HG03159 (cell line): ENCODE measurements around the gene ATF6.

Experiments used
- ATAC-seq: cut with Tn5 transposase; IDR thresholded peaks from one replicate; pipeline ENCODE4 v1.9.1; 2021; ENCODE audit warnings: mild to moderate bottlenecking, moderate library complexity; ENCODE audit not compliant: unreplicated experiment

The ATF6 gene

DNA sequence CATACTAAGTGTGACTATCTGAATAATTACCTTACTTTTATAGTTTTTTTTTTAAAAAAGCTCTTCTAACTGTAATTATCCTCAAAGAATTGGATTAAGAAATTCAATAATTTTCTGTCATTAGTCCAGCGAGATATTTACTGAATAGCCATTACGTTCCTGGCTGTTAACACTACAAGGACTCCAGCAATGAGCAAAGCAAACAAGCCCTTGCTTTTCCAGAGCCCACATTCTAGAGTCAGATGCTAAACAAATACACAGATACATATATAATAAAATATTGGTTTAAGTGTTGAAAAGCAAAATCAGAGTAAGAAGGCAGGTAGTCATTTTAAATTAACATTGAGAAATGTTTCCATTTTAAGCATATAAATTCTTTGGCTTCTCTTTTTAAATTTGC is 118.4 kb downstream of the ATF6 start:
- no peak for ATAC-seq

DNA sequence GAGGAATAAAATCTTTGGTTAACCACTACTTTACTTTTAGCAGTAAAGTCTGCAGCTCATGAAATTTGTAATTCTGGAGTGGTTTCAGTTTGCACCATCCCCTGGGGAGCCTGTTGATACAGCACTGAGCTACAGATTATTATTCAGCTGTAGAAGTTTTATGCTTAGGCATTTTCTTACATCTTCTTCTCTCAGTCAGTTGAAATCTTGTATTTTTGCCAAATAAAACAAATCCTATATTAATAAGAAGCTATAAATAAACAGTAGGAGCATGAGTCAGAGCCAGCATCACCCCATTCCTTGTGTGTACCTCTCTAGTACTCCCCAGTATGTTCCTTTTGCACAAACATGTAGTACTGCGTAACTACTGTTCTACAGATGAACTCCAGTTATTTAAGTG is 118.9 kb downstream of the ATF6 start:
- no peak for ATAC-seq

DNA sequence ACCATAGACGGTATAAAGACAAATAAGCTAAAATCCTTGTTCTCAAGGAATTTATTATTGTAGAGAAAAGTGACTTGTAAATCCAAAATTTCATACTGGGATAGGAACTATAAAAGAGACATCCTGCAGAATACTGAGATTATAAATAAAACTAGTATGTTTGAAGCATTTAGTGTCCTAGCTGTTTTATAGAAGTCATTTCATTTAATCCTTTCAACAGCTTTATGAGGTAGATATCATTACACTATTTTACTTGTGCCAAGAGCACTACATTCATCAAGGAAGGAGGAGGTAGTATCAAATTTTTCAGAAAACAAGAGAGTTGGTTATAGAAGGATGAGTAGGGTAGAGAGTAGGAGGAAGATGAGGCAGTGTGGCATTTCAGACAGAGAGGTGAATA is 119.6 kb downstream of the ATF6 start:
- ATAC-seq: no peak

DNA sequence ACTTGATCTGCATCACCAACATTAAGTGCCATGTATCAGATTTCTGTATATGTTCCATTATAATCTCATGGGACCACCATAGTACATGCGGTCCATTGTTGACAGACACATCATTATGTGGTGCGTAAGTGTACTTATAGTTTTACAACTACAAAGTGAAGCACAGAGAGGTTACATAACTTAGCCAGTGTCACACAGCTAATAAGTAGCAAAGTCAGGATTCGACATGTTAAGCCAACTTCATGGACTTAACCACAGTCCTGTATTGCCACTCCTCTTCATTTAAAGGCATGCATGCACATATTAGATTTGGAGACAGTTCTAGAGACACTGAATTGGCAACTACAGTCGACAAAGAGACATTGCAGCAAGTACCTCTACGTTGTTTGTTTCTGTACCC is 120.5 kb downstream of the ATF6 start:
- ATAC-seq: no peak

DNA sequence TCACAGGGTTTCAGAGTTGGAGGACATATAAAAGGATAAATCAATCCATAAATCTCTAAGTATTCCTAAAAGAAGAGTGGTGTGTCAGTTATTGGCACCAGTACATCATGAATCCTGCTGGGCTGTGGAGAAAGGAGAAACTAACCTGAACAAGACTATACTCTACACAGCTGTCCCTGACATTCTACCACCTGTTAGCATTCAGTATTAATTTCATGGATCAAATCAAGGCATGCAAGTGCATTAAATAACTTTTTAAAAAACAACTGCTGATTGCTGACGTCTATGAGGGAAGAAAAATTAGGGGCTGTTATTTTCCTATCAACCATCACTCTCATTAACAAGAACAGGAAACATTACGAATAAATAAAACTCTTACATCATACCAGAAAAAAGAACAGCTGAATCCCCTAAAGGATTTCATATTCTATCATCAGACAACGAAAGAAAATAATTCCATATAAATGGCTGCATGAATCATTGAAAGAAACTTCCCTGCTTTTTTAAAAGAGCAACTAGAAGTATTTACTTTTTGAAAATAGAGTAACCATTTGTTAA is 121.7 kb downstream of the ATF6 start:
- ATAC-seq: no peak

DNA sequence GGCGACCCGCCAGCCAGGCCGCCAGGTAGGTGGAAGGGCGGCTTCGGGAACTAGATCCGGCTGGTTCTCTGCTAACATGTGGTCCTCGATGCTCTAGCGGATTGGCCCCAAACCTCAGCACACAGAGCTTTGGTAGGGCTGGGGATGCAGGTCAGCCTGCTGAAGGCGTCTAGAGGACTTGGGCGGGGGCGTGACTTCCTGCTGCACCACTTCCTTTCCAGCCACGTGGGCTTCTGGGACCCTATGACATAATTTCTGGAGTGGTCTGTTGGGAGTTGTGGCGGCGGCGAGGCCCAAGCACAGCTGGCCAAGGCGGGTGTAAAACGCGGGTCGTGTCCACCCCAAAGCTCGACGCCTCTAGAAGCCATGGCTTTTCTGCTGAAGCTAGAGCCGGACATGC is 124.5 kb downstream of the ATF6 start:
- ATAC-seq: no peak

DNA sequence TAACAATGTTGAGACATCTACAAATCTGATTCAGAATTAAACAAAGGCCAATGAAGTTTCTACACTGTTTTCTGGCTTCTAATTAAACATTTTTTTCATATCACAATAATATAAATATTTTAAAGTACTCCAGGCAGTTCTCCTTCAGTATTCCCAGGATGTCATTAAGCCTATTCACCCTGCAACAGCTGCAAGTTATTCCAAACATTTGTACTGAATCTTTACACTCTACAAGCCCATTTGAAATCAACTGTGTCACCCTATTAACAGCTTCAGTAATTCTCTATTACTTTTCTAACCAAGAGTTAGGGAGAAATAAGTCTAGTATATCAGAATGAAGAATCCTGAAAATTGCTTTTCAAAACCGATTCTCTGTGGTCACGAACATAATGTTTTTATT is 133.0 kb downstream of the ATF6 start:
- no peak for ATAC-seq

DNA sequence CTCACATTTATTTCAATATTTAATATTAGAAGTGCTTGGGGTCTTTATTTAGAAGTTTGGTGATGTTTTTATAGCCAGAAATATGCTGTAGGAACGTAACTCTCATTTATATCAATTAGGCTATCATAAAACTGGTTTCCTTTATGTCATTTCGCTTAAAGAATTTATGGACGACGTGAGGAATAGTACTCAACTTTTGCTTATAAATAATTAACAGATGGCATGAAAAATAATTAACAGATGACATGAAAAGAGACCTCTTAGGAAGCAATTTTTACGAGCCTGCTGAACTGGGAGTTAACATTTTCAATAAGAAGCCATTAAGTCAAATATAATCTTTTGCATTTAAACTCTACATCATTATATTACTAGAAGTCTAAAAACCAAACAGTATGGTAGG is 134.0 kb downstream of the ATF6 start:
- ATAC-seq: no peak

DNA sequence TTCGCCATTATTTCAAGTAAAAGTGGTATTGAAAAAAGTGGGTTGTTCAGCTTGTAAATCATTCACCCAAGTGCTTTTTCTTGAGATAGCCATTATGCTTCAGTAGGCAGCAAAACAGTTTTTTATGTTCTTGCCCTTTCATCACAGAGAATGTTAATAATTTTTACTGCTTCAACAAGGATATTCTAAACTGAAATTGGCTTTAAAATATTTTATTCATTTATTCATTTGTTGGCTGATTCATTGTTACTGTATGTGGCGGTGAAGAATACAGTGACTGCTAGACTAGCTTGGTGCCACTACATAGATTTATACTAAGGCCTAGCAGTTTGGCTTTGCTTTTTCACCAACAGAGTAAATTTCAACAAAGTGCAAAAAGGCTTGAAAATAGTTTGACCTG is 136.1 kb downstream of the ATF6 start:
- ATAC-seq: no peak

DNA sequence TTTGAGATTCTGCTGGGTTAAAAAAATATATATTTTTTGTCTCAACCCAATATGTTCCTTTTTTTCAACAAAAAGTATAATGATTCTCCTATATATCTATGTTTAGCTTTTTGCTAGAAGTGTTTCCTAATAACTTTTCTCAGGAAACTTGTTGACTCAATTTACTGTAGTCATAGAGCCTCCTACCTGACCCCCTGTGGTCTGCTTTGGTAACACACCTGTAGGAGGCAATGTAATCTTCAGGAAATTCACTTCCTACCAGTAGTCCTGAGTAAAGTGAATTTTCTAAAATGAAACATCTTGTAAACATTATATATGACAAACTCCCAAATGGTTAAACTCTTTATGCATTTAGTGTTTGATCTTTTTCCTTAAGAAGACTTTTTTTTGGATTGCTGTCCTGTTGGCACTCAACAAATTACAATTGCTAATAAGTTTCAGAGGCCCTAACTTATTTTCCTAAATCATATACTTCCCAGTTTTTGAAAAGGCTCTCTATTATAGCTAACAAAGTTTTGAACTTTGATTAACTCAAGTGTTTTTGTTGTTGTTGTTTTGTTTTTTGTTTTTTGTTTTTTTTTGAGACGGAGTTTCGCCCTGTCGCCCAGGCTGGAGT is 139.3 kb downstream of the ATF6 start:
- ATAC-seq: no peak

DNA sequence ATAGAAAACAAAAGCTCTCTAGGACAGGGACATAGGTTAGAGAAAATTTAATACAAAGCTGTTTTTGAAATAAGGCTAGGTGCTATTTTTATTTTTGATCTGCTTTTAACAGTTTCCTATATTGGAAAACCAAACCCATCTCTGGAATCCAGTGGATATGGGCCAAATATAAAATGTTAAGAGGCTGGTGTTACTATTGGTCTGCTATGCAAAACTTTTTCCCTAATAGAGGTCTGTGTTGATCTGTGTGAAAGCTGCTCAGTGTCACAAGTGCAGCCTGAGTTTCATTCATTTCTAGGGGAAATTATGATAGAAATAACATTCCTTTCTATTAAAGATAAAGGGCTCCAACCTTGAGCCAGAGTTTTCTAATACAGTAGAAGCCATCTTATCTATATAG is 141.1 kb downstream of the ATF6 start:
- no peak for ATAC-seq

DNA sequence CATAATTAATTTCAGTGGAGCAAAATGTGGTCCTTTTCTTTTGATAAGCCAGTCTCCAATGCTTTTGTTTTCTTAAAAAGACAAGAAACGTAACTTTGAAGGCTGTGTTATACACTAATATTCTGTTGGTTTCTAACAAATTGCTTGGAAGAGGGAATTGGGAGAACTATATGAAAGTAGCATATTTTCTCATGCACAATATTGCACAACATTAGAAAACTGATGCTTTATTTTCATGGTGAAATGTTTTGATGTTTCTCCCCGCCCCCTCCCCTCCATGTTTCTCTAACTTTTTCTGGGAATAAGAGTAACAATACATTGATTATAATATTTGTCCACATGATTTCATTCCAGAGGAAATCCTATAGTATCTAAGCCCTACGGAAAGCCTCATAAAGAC is 142.1 kb downstream of the ATF6 start:
- no peak for ATAC-seq

DNA sequence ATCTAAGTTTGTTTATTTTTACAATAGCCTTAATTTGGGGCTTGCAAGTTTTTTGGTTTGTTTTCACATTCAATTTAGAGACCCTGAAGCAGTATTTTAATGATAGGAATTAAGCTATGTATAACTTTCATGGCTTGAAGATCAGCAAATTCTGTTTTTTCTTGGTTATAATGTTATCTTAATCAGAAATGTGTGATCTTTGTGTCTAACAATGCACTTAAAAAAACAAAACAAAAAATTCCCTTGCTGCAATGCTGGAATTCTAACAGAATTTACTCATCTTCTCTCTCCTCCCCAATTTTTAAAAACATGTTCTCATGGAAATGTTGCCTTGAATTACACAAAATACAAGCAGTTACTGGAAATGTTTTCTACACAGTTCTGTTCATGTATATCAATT is 144.5 kb downstream of the ATF6 start:
- ATAC-seq: no peak

DNA sequence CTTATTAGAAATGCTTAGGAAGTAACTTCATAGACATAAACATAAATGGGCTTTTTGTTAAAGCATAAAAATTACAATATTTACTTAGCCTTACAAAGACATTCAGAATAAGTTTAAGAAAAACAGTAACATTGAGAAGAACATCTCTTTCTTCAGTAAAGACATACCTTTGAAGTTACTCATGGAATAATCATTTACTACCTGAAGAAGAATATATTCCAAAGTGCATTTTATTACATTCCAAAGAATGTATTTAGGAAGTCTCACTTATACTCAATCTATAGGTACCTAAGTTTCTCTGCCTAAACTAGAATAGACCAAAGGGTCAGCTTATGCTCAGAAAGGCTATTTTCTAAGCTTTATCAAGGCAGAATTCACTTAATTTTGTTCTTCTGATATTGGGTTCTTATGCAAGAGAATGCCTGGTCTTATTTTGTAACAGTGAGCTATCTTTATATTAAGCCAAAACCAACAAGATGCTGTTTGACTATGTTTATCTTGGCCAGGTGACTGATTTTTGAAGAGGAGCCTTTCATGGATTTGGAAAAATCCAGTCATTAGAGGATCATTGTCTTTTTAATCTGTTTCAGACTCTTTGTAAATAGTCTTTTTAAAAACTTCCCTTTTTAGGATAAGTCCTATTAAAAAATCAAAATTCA is 147.5 kb downstream of the ATF6 start:
- ATAC-seq: no peak

DNA sequence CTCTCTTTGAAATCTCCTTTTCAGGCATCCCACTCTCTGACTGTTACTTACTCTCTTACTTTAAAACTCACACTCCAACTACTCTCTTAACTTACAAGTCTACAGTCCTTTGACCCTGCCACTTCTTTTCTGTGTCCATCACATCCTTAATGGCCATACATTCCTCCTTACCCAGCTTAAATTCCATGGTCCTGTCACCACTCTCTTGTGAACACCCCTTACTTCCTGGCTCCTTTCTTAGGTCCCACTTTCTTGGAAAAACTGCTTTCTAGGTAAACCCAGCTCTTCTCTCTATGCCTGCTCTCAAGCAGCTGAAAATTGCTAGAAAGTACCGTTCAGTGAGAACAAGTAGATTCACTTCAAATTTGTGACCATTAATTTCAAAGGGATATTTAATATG is 148.5 kb downstream of the ATF6 start:
- ATAC-seq: no peak

DNA sequence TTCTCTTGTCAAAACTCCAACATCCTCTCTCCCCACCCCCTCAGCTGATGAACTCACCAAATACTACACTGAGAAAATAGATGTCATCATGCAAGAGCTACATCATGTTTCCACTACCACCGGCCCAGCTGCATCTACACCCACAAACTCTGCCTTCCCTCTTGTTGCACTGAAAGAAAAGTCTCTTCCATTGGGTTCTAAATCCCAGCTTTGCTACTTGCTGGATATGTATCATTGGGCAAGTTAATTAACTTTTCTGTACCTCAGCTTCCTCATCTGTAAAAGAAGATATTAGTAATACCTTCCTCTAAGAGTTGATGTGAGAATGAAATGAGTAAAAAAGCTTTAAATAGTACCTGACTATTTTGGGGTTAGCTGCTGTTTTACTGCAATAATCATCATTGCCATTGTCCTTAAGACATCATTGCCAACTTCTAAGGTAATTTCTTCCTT is 149.0 kb downstream of the ATF6 start:
- ATAC-seq: peak; percentile 75

DNA sequence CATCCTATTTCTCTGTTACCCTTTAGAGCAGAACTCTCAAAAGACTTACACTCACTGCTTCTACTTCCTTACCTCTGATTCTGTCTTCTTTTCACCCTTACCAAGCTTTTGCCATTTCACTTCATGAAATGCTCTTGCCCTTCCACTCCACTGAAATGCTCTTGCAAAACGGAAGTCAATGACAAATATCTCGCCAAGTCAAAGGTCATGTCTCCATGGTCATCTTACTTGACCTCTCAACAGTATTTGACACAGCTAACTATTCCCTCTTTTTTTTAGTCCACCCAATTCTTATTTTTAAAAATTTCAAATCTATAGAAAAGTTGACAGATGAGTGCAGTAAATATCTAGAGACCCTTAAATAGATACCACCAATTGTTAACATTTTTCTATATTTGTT is 149.9 kb downstream of the ATF6 start:
- ATAC-seq: no peak

DNA sequence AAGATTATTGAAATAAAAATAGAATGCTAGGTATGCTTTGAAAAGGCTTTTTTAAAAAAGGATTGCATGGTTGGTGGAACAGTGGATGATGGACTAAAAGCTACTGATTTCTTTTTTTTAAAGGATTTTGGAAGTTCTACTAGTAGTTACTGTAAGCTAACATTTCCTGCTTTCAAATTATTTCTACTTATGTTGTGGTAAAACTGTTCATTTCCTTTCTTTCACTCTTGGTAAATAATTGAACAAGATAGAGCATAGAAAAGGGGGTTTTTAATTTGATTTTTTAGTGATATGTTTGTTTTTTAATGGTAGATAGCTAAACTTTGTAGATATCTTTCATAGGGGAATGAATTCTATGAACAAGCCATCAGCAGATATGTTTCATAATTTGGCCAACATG is 153.1 kb downstream of the ATF6 start:
- no peak for ATAC-seq

DNA sequence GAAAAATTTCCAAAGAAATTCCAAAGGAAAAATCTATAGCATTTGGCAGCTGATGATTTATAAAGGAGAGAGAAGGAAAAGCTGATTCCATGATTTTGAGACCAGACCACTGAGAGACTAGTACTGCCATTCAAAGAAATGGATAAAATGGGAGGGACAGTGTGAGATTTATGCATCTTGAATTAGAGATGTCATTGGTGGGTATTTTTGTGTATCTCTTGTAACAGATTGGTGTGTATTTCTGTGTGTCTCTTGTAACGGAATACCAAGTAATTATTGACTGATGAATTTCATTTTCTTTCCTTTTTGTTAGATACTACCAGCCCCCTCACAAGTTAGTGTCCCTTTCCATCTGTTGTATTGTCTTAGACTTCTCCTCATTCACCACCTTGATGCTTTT is 155.4 kb downstream of the ATF6 start:
- ATAC-seq: no peak

DNA sequence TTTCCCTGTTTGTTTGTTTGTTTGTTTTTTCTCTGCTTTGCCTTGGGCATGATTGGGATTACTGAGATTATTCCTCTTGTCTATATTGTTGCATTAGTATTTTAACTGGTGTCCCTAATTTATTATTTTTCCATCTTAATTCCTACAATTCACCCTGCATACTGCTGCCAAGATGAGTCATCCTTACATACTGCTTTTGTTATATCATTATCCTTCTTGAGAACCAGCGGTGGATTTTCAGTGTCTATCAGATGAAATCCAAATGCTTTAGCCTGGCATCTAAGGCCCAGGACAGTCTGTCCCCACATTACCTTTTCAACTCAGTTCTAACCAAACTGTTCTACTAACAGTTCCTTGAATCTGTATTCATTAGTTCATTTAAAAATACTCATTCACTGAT is 155.9 kb downstream of the ATF6 start:
- ATAC-seq: no peak

DNA sequence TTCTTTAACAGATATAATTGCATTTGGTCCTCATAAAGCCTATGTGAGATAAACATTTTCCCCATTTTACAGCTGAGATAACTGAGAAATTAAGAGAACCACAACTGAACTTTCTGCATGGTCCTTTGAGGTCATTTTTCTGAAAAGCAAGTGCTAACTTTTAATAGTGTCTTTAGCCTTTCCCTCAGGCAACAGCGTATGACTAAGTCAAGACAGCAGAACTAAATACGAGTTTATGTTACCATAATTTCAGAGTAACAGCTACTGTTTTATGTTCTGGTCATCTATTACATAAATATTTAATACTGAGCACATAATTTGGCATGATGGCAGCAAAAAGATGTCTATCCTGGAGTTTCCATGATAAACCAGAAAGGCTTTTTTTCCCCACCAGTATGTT is 161.9 kb downstream of the ATF6 start:
- ATAC-seq: no peak

DNA sequence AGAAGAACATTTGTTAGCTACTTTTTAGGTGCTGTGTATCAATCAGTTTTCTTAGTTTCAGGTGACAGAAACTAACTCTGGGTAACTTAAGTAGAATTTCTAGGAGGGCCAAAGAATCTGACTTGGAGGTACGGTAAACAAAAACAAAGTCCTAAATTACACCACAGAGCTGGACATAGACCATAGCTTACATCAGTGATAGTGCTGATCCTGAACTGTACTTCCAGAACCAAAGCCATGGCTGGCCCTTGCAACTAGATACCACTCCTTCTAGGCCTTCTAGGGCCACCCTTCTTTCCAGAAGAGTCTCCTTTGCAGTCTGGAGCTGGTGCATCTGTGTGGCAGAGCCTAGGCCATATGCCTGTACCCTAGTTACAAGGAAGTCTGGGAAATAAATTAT is 163.0 kb downstream of the ATF6 start:
- ATAC-seq: no peak

DNA sequence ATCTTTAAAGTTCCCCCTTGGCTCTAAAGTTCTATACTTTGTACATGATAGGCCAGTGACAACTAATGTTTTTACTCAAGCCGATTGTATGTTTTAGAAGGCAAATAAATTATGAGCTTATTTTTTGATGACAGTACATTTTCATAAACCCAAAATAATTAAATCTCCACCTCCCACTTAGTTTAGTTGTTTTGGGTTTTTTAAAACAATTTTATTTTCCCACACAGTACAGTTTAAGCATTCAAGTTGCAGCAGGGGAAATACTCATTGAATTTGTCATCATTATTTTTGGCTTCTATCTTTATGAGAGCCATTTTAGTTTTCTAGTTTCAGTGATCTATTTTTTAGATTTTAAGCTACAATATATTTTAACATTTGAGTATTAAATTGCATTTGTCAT is 163.9 kb downstream of the ATF6 start:
- no peak for ATAC-seq
